T-helper 9 cell (primary cell): ENCODE measurements around the gene SCRN1.
"Not testable (repeated sequence)": the region's sequence is repeated elsewhere in the genome, so short reads cannot be mapped to it uniquely, and the experiment has no call there.

Experiments
- DNase-seq: peaks from one replicate; pipeline ENCODE4 v3.0.0-alpha.2; 2020

The SCRN1 gene

GRCh38 chr7:29922921-29923700 lies 66.5 kb downstream of the SCRN1 start:
- no peak for DNase-seq

GRCh38 chr7:29921404-29922010 lies 68.1 kb downstream of the SCRN1 start:
- DNase-seq, result no peak

GRCh38 chr7:29920491-29920890 lies 69.1 kb downstream of the SCRN1 start:
- no peak for DNase-seq

- DNase-seq, result no peak
Observed at GRCh38 chr7:29919790-29920189, 69.8 kb downstream of the SCRN1 start.

DNA sequence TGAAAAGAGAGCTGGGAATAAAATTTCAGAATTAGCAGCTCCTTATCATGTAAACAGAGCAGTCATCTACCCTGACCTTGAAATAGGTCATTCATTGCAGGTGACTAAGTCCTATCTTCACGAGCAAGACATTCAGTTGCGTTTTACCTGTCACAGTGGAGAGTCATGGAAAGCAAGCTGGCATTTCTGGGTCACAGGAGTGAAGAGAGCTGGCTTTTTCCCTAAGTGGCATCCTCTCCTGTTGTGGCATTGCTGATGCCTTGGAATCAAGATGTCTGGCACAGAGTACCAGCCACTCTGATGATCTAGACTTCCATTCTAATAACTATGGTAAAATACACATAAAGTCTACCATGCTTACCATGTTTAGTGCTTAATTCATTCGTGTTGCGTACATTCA lies 70.8 kb downstream of the SCRN1 start:
- DNase-seq, result no peak

- DNase-seq, result no peak
Observed at GRCh38 chr7:29917641-29918040, 72.0 kb downstream of the SCRN1 start.

- no peak for DNase-seq
Observed at GRCh38 chr7:29915481-29916215, 74.0 kb downstream of the SCRN1 start.

GRCh38 chr7:29914180-29914579 lies 75.4 kb downstream of the SCRN1 start:
- no peak for DNase-seq

DNA sequence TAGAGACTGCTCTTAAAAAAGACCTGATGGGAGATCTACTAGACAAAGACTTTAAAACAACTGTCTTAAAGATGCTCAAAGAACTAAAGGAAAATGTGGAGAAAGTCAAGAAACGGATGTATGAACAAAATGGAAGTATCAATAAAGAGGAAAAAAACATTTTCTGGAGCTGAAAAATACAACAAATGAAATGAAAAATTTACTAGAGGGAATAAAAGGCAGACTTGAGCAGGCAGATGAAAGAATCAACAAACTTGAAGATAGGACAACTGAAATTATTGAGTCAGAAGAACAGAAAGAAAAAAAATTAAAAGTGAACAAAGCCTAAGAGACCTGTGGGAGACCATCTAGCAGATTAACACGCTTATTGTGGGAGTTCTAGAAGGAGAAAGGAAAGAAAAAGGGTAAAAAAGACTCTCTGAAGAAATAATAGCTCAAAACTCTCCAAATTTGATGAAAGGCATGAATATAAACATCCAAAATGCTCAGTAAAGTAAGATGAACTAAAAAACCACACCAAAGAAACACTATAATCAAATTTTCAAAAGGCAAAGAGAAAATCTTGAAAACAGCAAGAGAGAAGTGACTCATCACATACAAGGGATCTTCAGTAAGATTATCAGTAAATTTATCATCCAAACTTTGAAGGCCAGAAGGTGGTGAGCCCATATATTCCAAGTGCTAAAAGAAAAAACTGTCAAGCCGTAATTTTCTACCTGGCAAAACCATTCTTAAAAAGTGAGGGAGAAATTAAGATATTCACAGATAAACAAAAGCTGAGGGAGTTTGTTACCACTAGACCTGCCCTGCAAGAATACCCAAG lies 83.2 kb downstream of the SCRN1 start:
- no peak for DNase-seq

DNA sequence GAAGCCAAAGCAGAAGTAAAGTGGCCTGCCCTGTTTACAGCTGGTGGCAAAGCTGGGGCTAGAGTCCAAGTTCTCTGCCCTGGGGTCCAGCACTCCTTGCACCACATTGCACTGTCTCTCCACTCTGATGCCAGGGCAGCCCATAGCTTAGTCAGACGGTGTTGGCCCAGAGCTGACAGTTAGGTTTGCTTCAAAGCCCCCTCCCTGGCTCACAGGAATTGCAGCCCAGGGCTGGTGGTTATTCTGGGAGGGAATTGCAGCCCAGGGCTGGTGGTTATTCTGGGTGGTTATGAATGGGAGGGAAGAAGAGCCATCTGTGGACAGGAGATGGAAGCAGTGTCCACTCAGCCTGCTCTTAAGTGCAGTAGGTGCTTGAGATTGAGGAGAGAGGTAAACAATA lies 88.9 kb downstream of the SCRN1 start:
- no peak for DNase-seq

GRCh38 chr7:29898301-29898700 lies 91.3 kb downstream of the SCRN1 start:
- no peak for DNase-seq

GRCh38 chr7:29896685-29897411 lies 92.8 kb downstream of the SCRN1 start:
- DNase-seq, result no peak

GRCh38 chr7:29895559-29895958 lies 94.0 kb downstream of the SCRN1 start:
- DNase-seq, result no peak

DNA sequence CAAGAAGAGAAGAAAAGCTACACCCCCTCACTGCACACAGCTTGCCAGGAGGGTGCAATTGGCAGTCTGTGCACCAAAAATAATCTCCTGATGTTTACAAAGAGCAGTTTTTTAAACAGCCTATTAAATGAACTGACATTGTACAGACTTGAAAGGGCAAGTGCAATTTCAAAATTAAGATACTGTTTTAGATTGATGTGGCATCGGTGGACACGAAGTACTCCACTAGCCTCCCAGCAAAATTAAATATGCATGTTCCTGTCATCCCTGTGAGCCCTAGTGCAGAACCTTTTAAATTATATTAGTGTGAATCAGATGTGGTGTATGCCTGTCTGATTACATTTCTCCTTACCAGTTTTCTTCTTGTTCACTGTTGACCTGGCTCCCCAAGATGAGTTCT lies 95.3 kb downstream of the SCRN1 start:
- DNase-seq, result no peak

DNA sequence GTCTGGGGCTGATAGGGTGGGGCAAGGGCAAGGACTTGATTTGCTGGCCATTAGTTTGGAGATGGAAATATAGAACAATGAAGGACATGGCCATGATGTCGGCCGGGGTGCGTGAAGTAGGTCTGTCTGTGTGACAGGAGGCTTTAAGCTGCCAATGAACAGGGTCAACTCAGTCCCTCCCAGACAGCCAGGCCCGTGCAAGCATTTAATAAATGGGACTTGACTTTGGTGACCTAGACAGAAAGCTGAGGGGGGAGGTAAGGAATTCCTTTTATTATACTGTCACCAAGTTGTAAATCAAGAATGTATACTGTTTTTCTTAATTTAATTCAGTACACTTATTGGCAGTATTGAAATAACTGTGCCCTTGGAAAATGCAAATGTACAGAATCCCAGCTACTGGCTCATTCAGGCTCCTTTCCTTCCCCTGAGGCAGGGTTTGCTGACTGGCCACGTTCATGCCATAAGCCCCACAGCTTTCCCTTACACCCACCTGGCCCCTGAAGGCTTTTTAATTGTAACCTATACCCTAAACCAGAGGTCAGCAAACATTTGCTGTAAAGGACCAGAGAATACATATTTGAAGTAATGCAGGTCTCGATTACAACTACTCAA lies 96.1 kb downstream of the SCRN1 start:
- DNase-seq, result no peak

DNA sequence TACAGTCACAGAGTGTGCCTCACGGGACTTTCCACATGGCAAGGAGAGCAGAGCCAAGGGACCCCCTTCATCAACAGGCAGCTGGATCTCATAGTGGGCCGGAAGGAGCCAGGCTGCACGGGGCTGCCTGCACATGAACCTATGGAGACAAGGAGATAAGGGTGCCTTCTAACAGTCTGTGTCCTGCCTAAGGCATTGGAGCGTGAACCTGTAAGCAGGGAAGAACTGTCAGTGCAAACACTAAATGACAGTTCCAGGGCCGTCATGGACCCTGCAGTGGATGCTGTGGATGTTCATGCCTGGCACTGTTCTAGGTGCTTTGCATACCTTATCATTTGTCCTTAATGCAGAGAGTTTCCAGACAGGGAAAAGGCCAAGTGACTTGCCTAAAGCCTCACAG lies 97.4 kb downstream of the SCRN1 start:
- DNase-seq, result no peak

- DNase-seq, result no peak
Observed at GRCh38 chr7:29891766-29892165, 97.8 kb downstream of the SCRN1 start.

DNA sequence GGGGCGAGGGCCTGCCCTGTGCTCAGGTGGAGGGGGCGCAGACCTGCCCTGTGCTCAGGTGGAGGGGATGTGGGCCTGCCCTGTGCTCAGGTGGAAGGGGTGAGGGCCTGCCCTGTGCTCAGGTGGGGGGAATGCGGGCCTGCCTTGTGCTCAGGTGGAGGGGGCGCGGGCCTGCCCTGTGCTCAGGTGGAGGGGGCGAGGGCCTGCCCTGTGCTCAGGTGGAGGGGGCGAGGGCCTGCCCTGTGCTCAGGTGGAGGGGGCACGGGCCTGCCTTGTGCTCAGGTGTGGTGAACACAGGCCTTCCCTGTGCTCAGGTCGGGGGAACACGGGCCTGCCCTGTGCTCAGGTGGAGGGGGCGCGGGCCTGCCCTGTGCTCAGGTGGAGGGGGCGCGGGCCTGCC lies 98.8 kb downstream of the SCRN1 start:
- not testable (repeated sequence) for DNase-seq

DNA sequence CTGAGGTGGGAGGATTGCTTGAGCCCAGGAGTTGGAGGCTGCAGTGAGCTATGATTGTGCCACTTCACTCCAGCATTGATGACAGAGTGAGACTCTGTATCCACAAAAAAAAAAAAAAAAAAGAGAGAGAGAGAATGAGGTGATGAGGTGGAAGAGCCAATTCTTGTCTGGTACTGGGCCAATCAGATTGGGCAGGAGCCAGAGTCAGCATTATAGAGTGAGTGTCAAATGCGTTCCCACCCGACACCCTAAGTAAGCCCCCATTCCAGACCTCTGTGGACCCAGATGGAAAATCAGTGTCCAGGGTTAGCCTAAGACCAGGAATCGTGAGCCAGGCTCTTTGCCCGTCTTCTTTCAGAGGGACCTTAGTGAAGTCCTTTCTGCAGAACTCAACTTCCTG lies 99.3 kb downstream of the SCRN1 start:
- no peak for DNase-seq

DNA sequence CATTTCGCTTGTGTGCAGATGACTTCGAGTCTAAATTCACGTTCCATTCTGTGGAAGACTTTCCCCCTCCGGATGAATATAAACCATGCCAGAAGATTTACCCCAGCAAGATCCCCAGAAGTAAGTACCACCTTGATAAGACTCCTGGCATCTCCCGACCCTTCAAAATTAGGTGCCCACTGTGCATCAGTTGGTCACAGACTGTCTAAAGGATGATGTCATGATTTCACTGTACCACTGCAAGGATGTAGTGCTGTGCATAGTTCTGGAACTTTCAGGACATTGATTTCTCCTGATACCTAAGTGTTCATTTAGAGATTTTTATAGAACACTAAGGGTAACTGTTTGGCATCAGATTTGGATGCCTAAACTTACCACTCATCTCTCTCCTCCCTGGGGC lies 100.3 kb downstream of the SCRN1 start:
- DNase-seq, result no peak

DNA sequence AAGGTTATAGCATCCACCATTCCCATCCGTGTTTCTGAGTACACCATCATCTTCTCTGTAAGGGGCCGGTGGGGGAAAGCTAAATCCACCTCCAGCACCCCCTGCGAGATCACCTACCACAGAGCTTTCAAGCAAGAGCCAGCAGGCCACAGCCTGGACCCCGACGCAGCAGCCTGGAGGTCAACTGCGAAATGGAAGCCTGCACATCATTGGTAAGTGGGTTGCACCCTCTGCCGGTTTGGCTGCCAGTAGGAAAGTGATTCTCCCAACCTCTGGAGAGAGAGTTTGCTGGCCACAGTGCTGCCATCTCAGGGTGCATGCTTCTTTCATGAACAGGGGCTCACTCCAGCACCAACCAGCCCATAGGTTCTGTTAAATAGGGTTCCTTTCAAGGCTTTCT lies 101.6 kb downstream of the SCRN1 start:
- no peak for DNase-seq

DNA sequence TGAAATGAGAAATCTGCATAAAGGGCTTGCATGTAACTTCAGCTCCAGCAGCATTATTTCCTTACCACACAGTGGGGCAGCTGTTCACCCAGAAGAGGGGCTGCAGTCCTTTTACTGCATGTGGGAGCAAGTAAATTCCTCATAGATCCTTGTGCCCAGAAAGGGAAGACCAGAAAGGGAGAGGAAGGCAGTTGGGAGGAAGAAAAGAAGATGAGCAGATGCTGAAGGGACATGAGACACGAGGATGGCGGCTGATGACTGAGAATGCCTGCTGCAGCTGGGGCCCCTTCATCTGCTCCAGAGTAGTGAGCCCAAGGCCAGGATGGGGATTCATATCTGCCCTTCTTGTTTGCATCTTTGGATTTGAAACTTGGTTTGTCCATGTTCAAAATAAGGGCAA lies 102.8 kb downstream of the SCRN1 start:
- no peak for DNase-seq
